Fibroblast of pulmonary artery (primary cell): ENCODE data around the gene OMA1.
"Not testable (repeated sequence)": the region's sequence is repeated elsewhere in the genome, so short reads cannot be mapped to it uniquely, and the experiment has no call there.

Source experiments
- DNase-seq: peaks from one replicate; pipeline ENCODE4 v3.0.0-alpha.2; 2010; ENCODE audit warnings: low read depth
- H3K4me3 ChIP-seq: replicated peaks from 2 replicates; pipeline ENCODE4 v1.5.1; 2011; ENCODE audit warnings: low read depth, mild to moderate bottlenecking, control low read depth, low read length, moderate library complexity
- TF ChIP-seq, protein P1 (sequence below): IDR thresholded peaks from 2 replicates; pipeline ENCODE4 v1.5.1; 2011; ENCODE audit warnings: mild to moderate bottlenecking, control low read depth, low read length, inconsistent platforms; ENCODE audit errors: missing control alignments

Gene OMA1

DNA sequence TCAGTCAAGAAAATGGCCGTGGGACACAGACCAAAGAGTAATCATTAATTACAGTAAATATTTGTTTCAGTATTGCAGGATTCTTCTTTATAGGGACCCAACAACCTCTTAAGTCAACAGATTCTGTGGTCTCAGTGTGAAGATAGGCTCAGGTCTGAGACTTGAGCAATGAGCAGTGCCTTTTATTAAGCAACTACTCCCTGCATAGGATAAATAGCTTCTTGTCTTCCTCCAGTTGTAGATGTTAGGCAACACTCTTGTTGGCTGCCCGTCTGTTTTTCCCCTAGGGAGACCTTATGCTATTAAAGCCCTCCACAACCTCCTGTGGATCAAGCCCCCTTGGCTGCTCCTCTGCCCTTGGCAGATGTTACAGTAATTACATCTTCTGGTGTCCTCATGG is 1.8 kb upstream of the OMA1 start:
- H3K4me3 ChIP-seq, result no peak overlapping the region
- peak; percentile 33 for DNase-seq
- TF ChIP-seq, protein P1, sequence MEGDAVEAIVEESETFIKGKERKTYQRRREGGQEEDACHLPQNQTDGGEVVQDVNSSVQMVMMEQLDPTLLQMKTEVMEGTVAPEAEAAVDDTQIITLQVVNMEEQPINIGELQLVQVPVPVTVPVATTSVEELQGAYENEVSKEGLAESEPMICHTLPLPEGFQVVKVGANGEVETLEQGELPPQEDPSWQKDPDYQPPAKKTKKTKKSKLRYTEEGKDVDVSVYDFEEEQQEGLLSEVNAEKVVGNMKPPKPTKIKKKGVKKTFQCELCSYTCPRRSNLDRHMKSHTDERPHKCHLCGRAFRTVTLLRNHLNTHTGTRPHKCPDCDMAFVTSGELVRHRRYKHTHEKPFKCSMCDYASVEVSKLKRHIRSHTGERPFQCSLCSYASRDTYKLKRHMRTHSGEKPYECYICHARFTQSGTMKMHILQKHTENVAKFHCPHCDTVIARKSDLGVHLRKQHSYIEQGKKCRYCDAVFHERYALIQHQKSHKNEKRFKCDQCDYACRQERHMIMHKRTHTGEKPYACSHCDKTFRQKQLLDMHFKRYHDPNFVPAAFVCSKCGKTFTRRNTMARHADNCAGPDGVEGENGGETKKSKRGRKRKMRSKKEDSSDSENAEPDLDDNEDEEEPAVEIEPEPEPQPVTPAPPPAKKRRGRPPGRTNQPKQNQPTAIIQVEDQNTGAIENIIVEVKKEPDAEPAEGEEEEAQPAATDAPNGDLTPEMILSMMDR, result no peak

DNA sequence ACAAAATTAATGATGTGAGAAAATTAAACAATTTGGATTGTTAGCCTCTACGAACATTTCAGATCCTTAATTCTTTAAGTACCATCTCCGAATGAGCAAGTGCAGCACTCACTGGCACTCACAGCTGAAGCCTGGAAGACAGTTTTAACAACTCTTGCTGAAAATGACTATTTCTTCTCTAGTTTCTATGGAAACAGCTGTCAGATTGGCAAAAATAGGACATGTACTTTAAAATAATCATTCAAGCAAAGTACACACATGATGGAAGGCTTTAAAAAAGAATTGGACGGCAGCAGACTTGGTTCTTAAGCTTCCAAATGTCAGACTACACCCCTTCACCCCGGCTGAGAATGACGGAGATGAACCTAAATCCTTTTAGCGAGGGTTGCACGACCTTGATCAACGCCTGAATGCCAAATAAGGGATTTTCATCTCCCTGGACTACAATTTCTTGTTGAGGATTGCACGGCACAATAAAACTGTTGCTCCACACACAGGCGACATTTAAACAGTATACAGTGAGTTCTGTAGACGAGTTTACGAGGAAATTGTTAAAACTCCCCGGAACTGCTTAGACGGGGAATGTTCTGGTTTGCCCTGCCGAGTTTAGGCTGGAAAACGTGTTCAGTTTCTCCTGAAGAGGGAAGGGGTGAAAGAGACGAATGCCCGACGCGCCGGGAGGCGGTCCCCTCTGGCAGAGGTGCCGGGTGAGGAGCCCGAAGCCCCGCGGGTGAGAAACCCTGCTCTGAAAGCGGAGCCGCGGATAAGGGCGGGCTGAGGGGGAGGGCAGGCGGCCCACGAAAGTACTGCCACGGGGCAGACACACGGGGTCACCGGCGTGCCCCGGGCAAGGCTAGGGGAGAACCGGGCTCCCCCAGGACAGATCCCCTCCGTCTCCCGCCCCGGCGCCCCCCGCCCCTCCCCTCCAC is 671 bp downstream of the OMA1 start:
- DNase-seq, result peak; percentile 85
- TF ChIP-seq, protein P1, result no peak
- peak overlapping the region; percentile 81 for H3K4me3 ChIP-seq

DNA sequence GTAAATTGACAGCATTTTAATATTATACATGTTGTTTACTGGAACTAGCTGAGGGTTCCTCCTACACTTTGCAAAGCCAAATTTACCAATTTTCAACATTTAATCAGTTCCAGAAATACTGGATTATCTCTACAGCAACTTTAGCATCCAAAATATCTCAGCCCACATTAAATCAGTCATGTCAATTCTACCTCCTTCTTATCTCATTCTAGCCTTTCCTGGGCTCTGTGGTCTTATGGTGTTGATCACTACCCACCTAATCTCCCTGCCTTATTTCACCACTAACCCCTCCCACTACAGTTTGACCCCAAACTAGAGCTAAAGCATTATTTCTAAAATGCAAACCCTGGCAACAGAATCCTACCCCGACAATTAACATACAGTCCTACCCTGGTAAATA is 3.3 kb downstream of the OMA1 start:
- no peak overlapping the region for H3K4me3 ChIP-seq
- TF ChIP-seq, protein P1, result no peak
- DNase-seq, result no peak

DNA sequence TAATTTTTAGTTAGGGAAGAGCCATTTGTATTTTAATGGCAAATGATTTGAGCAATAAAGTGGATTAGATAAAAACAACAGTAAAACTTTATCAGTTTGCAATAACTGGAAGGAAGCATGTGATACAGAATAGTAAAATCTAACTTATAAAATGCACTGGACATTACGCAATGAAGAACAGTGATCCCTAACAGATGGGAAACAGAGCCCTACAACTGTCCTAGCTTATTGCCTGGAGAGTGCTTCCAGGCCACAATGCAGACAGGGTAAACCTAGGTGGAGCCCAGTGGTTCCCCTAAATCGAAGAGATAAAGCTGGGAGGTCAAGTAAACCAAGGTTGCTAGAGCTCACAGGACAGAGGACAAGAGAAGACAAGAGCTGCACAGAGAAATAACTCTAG is 7.0 kb downstream of the OMA1 start:
- H3K4me3 ChIP-seq, result no peak overlapping the region
- TF ChIP-seq, protein P1, result no peak
- peak; percentile 44 for DNase-seq

DNA sequence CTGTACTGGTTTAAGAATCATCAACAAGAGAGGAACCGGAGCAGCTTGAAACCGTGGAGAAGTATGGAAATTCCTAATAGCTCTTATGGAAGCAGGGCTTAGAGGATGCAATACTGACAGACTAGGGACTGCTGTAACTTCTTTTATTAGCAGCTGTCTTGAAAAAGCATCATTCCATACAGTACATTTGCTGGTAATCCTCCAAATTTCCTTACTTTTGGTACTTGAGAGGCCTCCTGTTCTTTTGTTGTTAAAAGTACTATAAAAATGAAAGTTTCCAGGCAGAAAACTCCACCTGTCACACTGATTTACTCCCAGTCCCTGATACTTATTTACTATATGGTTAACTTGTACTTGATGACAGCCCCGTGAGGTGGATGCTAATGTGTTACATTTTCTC is 7.7 kb downstream of the OMA1 start:
- no peak for DNase-seq
- TF ChIP-seq, protein P1, result no peak
- no peak overlapping the region for H3K4me3 ChIP-seq

DNA sequence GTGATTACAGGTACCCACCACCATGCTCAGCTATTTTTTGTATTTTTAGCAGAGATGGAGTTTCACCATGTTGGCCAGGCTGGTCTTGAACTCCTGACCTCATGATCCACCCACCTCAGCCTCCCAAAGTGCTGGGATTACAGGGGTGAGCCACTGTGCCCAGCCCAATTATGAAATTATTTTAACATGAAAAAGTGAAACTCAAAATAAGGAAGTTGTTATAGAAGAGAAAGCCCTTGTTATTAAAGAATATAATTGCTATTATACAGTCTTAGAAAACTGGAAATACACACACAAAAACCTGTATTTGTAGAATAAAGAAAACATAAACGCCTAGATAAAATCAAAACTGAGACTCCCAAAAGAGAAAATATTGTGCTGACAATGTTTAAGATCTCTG is 14.7 kb downstream of the OMA1 start:
- DNase-seq, H3K4me3 ChIP-seq: not testable (repeated sequence)

DNA sequence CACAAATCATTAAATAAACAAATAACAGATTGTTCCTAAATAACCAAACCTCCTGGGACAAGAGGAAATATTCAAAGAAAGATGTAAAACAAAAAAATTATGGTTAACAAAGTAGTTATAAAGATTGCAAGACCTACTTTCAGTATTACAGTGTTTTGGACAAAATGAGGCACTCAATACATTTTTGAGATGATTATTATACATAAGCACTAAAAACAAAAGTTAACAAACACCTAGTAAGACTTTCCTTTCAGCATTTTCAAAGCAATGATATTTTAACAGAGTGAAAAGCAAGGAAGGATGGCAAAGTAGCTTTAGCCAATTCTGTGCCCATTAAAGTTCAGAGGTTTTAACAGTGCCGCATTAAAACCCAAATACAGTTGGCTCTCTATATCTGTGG is 17.2 kb downstream of the OMA1 start:
- TF ChIP-seq, protein P1, result no peak
- H3K4me3 ChIP-seq, result no peak overlapping the region
- no peak for DNase-seq
